Measurements from ENCODE around the gene LDLRAD1. TPM values are rescaled to one million over a fixed set of nuclear protein-coding genes. Genes with fewer than 3 reads are reported as not detected.

LDLRAD1 gene
- total and polyA plus RNA-seq, 2 of the 13 experiments (the other 11 are each of a cell fraction or from before 2014, with no cell fraction given), result 2.5 to 14.0 TPM

DNA sequence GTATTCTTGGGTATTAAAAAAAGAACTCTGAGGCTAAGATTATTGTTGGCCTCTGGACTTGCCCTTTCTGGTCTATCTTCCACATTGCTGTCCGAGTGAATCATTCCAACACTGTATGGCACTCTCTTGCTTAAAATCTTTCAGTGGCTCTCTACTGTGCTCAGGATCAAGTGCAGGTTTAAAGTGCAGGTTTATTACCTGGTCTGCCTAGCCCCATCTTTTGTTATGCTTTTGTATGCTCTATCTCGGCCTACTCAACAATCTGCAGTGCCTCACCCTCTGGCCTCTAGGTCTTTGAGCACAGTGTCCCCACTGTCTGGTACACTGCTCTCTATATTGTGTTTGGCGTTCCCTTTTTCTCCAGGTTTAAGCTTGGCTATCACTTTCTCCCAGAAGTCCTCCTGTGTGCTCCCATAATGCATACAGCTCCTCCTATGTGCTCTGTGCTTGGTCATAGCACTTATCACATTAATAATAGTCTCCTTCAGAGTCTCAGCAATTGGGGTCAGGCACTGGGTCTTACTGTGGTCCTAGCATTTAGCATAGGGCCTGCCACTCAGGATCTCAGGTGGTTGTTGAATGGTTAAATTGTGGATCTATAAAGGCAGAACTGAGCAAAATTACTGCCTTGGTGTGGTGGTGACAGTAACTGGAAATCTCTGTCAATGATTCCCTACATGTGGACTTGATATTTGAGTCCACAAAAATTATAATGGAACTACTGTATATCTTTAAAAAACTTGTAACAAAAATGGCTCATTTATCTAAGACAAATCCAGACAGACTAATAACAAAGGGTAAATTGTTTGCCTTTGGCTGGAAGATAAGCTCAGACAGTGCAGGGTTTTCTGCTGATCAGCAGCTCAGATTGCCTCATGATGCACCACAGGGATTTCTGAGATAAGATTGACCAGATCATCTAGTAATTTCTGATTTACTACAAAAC is 10.6 kb upstream of the LDLRAD1 start (continued):
- TF ChIP-seq, protein P1, sequence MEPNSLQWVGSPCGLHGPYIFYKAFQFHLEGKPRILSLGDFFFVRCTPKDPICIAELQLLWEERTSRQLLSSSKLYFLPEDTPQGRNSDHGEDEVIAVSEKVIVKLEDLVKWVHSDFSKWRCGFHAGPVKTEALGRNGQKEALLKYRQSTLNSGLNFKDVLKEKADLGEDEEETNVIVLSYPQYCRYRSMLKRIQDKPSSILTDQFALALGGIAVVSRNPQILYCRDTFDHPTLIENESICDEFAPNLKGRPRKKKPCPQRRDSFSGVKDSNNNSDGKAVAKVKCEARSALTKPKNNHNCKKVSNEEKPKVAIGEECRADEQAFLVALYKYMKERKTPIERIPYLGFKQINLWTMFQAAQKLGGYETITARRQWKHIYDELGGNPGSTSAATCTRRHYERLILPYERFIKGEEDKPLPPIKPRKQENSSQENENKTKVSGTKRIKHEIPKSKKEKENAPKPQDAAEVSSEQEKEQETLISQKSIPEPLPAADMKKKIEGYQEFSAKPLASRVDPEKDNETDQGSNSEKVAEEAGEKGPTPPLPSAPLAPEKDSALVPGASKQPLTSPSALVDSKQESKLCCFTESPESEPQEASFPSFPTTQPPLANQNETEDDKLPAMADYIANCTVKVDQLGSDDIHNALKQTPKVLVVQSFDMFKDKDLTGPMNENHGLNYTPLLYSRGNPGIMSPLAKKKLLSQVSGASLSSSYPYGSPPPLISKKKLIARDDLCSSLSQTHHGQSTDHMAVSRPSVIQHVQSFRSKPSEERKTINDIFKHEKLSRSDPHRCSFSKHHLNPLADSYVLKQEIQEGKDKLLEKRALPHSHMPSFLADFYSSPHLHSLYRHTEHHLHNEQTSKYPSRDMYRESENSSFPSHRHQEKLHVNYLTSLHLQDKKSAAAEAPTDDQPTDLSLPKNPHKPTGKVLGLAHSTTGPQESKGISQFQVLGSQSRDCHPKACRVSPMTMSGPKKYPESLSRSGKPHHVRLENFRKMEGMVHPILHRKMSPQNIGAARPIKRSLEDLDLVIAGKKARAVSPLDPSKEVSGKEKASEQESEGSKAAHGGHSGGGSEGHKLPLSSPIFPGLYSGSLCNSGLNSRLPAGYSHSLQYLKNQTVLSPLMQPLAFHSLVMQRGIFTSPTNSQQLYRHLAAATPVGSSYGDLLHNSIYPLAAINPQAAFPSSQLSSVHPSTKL (CRISPR knock-in tag; IDR thresholded peaks at IDR 0.05), result 0 out of 2 replicates have a peak, but pooled peaks have one; percentile 5
- TF ChIP-seq ZBTB42 (CRISPR knock-in tag; IDR thresholded peaks at IDR 0.05), result no peak
- TF ChIP-seq FOXJ3 (CRISPR knock-in tag; IDR thresholded peaks at IDR 0.05; ENCODE audit: borderline replicate concordance), result no peak
- no peak for TF ChIP-seq KAT8 (CRISPR knock-in tag; IDR thresholded peaks at IDR 0.05)
- TF ChIP-seq SP4 (CRISPR knock-in tag; IDR thresholded peaks at IDR 0.05), result no peak
- no peak for TF ChIP-seq MIER2 (CRISPR knock-in tag; IDR thresholded peaks at IDR 0.05)
- TF ChIP-seq EHMT2 (IDR thresholded peaks at IDR 0.05; ENCODE audit: borderline replicate concordance, low read depth, low read length), result no peak
- no peak for TF ChIP-seq KLF13 (CRISPR knock-in tag; IDR thresholded peaks at IDR 0.05)
- TF ChIP-seq MBNL3 (CRISPR knock-in tag; conservative IDR thresholded peaks at IDR 0.05), result no peak
- no peak for TF ChIP-seq ZNF484 (CRISPR knock-in tag; IDR thresholded peaks at IDR 0.05; ENCODE audit: borderline replicate concordance, low read depth)
- no peak for TF ChIP-seq SOX13 (IDR thresholded peaks at IDR 0.05)
- TF ChIP-seq SOX13 (CRISPR knock-in tag; conservative IDR thresholded peaks at IDR 0.05 in 1 of 2, IDR thresholded peaks at IDR 0.05 in 1 of 2), result peak in 1 of 2 experiments; percentile 79; a peak in 2 of 4 replicates
- TF ChIP-seq NFKBIZ (CRISPR knock-in tag; IDR thresholded peaks at IDR 0.05), result no peak
- TF ChIP-seq, protein P2, sequence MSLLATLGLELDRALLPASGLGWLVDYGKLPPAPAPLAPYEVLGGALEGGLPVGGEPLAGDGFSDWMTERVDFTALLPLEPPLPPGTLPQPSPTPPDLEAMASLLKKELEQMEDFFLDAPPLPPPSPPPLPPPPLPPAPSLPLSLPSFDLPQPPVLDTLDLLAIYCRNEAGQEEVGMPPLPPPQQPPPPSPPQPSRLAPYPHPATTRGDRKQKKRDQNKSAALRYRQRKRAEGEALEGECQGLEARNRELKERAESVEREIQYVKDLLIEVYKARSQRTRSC (CRISPR knock-in tag; IDR thresholded peaks at IDR 0.05; ENCODE audit: low read depth), result no peak
- no peak for TF ChIP-seq MXI1 (IDR thresholded peaks at IDR 0.05; ENCODE audit: borderline replicate concordance, low read depth, low read length)
- TF ChIP-seq DRAP1 (CRISPR knock-in tag; IDR thresholded peaks at IDR 0.05), result no peak
- no peak for TF ChIP-seq ZBTB38 (CRISPR knock-in tag; IDR thresholded peaks at IDR 0.05)
- 0 out of 2 replicates have a peak, but pooled peaks have one; percentile 12 for TF ChIP-seq THRA (CRISPR knock-in tag; IDR thresholded peaks at IDR 0.05; ENCODE audit: borderline replicate concordance)
- no peak for TF ChIP-seq ZFP90 (CRISPR knock-in tag; IDR thresholded peaks at IDR 0.05; ENCODE audit: borderline replicate concordance)
- no peak for TF ChIP-seq ZNF382 (CRISPR knock-in tag; IDR thresholded peaks at IDR 0.05; ENCODE audit: borderline replicate concordance)
- no peak for TF ChIP-seq RFX1 (IDR thresholded peaks at IDR 0.05)
- TF ChIP-seq ZNF749 (CRISPR knock-in tag; IDR thresholded peaks at IDR 0.05; ENCODE audit: borderline replicate concordance), result no peak
- 0 out of 2 replicates have a peak, but pooled peaks have one; percentile 45 for TF ChIP-seq ZNF510 (CRISPR knock-in tag; IDR thresholded peaks at IDR 0.05; ENCODE audit: low read depth)
- 0 out of 2 replicates have a peak, but pooled peaks have one; percentile 19 for TF ChIP-seq MED1 (CRISPR knock-in tag; IDR thresholded peaks at IDR 0.05)

Data from HepG2 (cell line).